DOHH2 (cell line): Measurements from ENCODE around the gene ZNF521.

Experiments
- H3F3A ChIP-seq: fragments of 200-600 bp; sonication (generic), shearing (Covaris generic); 2 replicates; pipeline ENCODE4 v1.6.0; 2016; ENCODE audit warnings: antibody characterized with exemption, mild to moderate bottlenecking; ENCODE audit not compliant: control insufficient read depth, insufficient read depth
- H3K27ac ChIP-seq: fragments of 200-600 bp; sonication (generic); 2 replicates; pipeline ENCODE4 v1.5.1; 2014; ENCODE audit warnings: low read depth, mild to moderate bottlenecking, low read length, moderate library complexity
- H3K27me3 ChIP-seq: fragments of 200-600 bp; sonication (generic); 2 replicates; pipeline ENCODE4 v1.6.1; 2014; ENCODE audit warnings: mild to moderate bottlenecking, low read length, mixed read lengths; ENCODE audit not compliant: control insufficient read depth
- H3K36me3 ChIP-seq: fragments of 200-600 bp; sonication (generic); 2 replicates; pipeline ENCODE4 v1.6.1; 2014; ENCODE audit warnings: mild to moderate bottlenecking, low read length, moderate library complexity, mixed read lengths; ENCODE audit not compliant: control insufficient read depth
- H3K4me1 ChIP-seq: fragments of 200-600 bp; sonication (generic); 2 replicates; pipeline ENCODE4 v1.6.1; 2014; ENCODE audit warnings: mild to moderate bottlenecking, low read length, mixed read lengths; ENCODE audit not compliant: control insufficient read depth
- H3K4me2 ChIP-seq: fragments of 200-600 bp; sonication (generic); 2 replicates; pipeline ENCODE4 v1.6.0; 2014; ENCODE audit warnings: mild to moderate bottlenecking, low read length, moderate library complexity
- H3K4me3 ChIP-seq: fragments of 200-600 bp; sonication (generic); 2 replicates; pipeline ENCODE4 v1.5.1; 2014; ENCODE audit warnings: mild to moderate bottlenecking, low read length, mixed read lengths
- H3K79me2 ChIP-seq: fragments of 200-600 bp; sonication (generic); 2 replicates; pipeline ENCODE4 v1.6.1; 2014; ENCODE audit warnings: mild to moderate bottlenecking, low read length, mixed read lengths; ENCODE audit not compliant: control insufficient read depth
- H3K9me2 ChIP-seq: fragments of 200-600 bp; sonication (generic); replicated peaks from 2 replicates; pipeline ENCODE4 v1.6.1; 2014; ENCODE audit warnings: mild to moderate bottlenecking, low read length, mixed read lengths; ENCODE audit not compliant: control insufficient read depth
- H3K9me3 ChIP-seq: fragments of 200-600 bp; sonication (generic); 2 replicates; pipeline ENCODE4 v1.6.1; 2014; ENCODE audit warnings: antibody characterized with exemption, low read length, mixed read lengths; ENCODE audit not compliant: control insufficient read depth, insufficient read depth
- H4K20me1 ChIP-seq: fragments of 200-600 bp; sonication (generic); 2 replicates; pipeline ENCODE4 v1.6.0; 2014; ENCODE audit warnings: low read depth, mild to moderate bottlenecking, antibody characterized with exemption, low read length, moderate library complexity; ENCODE audit not compliant: control insufficient read depth, insufficient read depth
- EZH2phosphoT487 ChIP-seq: fragments of 200-600 bp; sonication (generic); IDR thresholded peaks from 2 replicates; pipeline ENCODE4 v1.6.1; 2017; ENCODE audit warnings: borderline replicate concordance, mild to moderate bottlenecking, antibody characterized with exemption, low read length, moderate library complexity, mixed read lengths
- TF ChIP-seq, protein P1 (sequence below): fragments of 200-600 bp; sonication (generic); IDR thresholded peaks from one replicate; pipeline ENCODE4 v1.5.1; 2014; ENCODE audit warnings: antibody characterized with exemption, mild to moderate bottlenecking, low read depth, low read length; ENCODE audit not compliant: poor library complexity, severe bottlenecking

The ZNF521 gene

DNA sequence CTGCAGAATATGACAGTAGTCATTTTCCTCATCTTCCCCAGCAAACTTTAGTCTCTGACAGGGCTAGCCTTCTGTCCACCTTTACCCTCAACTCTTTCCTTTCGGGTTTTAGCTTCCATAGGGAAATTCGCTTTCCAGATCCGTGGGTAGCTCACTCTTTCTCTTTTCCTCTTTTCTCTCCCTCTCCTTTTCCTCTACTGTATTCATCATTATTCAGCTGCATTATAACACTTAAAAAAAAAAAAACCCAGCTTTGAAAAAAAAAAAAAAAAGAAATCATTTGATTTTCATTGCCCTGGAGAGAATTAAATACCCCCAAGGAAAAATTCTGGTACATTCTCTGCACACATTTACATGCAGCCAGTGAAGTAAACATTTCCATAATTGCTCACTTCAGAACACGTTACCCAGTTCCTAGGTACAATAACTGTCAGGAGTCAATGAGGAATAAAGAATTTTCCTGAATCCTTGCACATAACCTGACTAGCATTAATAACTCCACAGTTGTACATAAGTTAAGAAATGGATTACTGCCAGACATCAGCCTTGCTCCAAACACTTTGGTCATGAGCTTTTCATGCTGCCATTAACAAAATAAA is 63.5 kb downstream of the ZNF521 start:
- H4K20me1 ChIP-seq, result no peaks in the 10 kb centered on the region
- no peaks in the 10 kb centered on the region for H3K27me3 ChIP-seq
- no peaks in the 10 kb centered on the region for H3F3A ChIP-seq
- no peak for TF ChIP-seq EZH2phosphoT487
- TF ChIP-seq, protein P1, sequence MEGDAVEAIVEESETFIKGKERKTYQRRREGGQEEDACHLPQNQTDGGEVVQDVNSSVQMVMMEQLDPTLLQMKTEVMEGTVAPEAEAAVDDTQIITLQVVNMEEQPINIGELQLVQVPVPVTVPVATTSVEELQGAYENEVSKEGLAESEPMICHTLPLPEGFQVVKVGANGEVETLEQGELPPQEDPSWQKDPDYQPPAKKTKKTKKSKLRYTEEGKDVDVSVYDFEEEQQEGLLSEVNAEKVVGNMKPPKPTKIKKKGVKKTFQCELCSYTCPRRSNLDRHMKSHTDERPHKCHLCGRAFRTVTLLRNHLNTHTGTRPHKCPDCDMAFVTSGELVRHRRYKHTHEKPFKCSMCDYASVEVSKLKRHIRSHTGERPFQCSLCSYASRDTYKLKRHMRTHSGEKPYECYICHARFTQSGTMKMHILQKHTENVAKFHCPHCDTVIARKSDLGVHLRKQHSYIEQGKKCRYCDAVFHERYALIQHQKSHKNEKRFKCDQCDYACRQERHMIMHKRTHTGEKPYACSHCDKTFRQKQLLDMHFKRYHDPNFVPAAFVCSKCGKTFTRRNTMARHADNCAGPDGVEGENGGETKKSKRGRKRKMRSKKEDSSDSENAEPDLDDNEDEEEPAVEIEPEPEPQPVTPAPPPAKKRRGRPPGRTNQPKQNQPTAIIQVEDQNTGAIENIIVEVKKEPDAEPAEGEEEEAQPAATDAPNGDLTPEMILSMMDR, result no peak
- no peaks in the 10 kb centered on the region for H3K36me3 ChIP-seq
- no peak overlapping the region for H3K4me3 ChIP-seq
- H3K4me1 ChIP-seq, result no peaks in the 10 kb centered on the region
- no peaks in the 10 kb centered on the region for H3K9me3 ChIP-seq
- H3K79me2 ChIP-seq, result no peaks in the 10 kb centered on the region
- H3K9me2 ChIP-seq, result no peaks in the 10 kb centered on the region
- H3K4me2 ChIP-seq, result no peak overlapping the region
- no peak overlapping the region for H3K27ac ChIP-seq

DNA sequence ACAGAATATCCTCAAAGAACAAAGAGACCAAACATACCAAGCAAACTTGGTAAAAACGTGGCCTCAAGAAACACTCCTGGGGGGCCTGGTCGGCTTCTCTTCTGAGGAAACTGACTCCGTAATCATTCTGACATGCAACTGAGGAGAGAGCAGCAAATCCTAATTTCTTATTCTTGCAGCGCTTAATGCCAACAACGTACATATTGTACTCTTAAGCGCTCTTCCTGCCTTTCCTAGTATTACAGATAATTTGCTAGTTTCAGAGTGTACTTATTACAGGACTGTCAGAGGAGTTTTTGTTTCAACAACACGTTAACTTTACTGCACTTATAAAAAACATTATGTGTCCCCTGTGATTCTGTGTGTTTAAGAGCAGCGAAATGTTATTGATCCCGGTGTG is 64.9 kb downstream of the ZNF521 start:
- H4K20me1 ChIP-seq, result no peaks in the 10 kb centered on the region
- H3K4me1 ChIP-seq, result no peaks in the 10 kb centered on the region
- H3F3A ChIP-seq, result no peaks in the 10 kb centered on the region
- H3K27me3 ChIP-seq, result no peaks in the 10 kb centered on the region
- H3K36me3 ChIP-seq, result no peaks in the 10 kb centered on the region
- H3K4me2 ChIP-seq, result no peak overlapping the region
- H3K9me2 ChIP-seq, result no peaks in the 10 kb centered on the region
- H3K9me3 ChIP-seq, result no peaks in the 10 kb centered on the region
- no peak overlapping the region for H3K27ac ChIP-seq
- TF ChIP-seq, protein P1, result no peak
- TF ChIP-seq EZH2phosphoT487, result no peak
- H3K79me2 ChIP-seq, result no peaks in the 10 kb centered on the region
- H3K4me3 ChIP-seq, result no peak overlapping the region

DNA sequence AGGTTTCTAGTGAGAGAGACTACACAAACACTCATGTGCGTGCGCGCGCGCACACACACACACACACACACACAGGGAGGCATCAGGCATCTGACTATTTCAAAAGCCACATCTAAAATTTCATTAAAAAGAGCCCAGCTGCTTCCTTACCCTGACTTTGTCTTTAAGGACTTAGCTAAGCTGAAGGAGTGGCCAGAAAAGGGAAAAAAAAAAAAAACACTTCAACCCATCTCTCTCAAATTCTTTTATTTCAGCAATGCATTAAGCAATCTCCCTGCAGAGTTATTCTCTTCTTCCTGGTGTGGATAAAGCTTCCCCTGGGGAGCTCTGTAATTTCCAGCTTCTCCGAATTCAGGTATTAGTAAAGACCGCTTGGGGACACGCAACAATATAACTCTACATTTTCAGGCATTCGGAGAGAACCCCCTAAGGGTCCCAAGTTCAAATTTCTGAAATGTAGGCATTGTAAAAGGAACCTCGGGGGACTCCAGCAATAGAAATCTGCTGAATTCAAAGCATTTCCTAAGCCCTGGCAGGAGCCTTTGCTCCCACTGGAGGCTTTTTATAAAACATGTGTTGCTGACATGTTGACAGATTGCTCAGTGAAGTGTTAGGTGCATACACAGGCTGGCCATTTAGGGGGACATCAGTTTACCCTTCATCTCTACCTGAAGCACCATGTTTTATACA is 67.0 kb downstream of the ZNF521 start:
- no peak overlapping the region for H3K4me3 ChIP-seq
- no peaks in the 10 kb centered on the region for H3K4me1 ChIP-seq
- H3F3A ChIP-seq, result no peaks in the 10 kb centered on the region
- no peak overlapping the region for H3K27ac ChIP-seq
- no peaks in the 10 kb centered on the region for H4K20me1 ChIP-seq
- H3K9me2 ChIP-seq, result no peaks in the 10 kb centered on the region
- H3K27me3 ChIP-seq, result no peaks in the 10 kb centered on the region
- H3K36me3 ChIP-seq, result no peaks in the 10 kb centered on the region
- no peaks in the 10 kb centered on the region for H3K9me3 ChIP-seq
- no peak overlapping the region for H3K4me2 ChIP-seq
- TF ChIP-seq EZH2phosphoT487, result no peak
- no peaks in the 10 kb centered on the region for H3K79me2 ChIP-seq

DNA sequence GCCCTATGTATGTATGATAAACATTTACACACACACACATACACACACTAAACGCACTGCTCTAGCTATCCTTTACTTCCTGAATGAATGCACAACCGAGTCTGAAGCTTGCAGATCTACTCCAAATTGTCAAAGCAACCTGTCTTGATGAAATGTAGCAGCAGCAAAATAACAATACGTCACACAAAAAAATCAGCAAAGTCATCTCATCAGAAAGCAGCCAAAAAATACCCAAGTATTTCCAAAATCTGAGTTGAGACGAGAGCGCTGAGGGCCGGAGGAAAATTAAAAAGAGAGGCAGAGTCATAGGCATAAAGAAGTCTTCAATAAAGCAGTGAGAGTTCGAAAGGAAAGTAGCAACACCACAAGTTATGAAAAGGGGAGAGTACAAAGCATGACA is 67.7 kb downstream of the ZNF521 start:
- TF ChIP-seq, protein P1, result no peak
- TF ChIP-seq EZH2phosphoT487, result no peak
- Histone ChIP-seq H3K27me3 (no peaks in the 10 kb centered on the region), H3K27ac (no peak overlapping the region), H3K9me3 (no peaks in the 10 kb centered on the region), H3F3A (no peaks in the 10 kb centered on the region), H3K36me3 (no peaks in the 10 kb centered on the region), H4K20me1 (no peaks in the 10 kb centered on the region), H3K4me3 (no peak overlapping the region), H3K9me2 (no peaks in the 10 kb centered on the region), H3K4me1 (no peaks in the 10 kb centered on the region), H3K79me2 (no peaks in the 10 kb centered on the region), H3K4me2 (no peak overlapping the region)
